H9 (cell line): ENCODE results near the gene CTXND2. TPM values are rescaled to one million over a fixed set of nuclear protein-coding genes. Genes with fewer than 3 reads are reported as not detected.

Experiments used
- DNase-seq: peaks from one replicate; pipeline ENCODE4 v3.0.0-alpha.2; 2017
- H2AFZ ChIP-seq: one replicate; pipeline ENCODE4 v1.6.1; 2013; ENCODE audit warnings: mild to moderate bottlenecking, low read length, control low read depth, moderate library complexity
- H2AK5ac ChIP-seq: 2 replicates; pipeline ENCODE4 v1.6.1; 2013; ENCODE audit warnings: low read length, control low read depth, mixed read lengths; ENCODE audit not compliant: insufficient read length
- H2BK120ac ChIP-seq: one replicate; pipeline ENCODE4 v1.6.1; 2013; ENCODE audit warnings: low read depth, mild to moderate bottlenecking, low read length, control low read depth, inconsistent platforms; ENCODE audit not compliant: poor library complexity, severe bottlenecking
- H2BK12ac ChIP-seq: 2 replicates; pipeline ENCODE4 v1.6.1; 2013; ENCODE audit warnings: low read length, control low read depth, mixed read lengths, low read depth; ENCODE audit not compliant: insufficient read length
- H2BK15ac ChIP-seq: 2 replicates; pipeline ENCODE4 v1.6.1; 2013; ENCODE audit warnings: low read depth, low read length, control low read depth
- H2BK20ac ChIP-seq: one replicate; pipeline ENCODE4 v1.6.1; 2013; ENCODE audit warnings: low read depth, mild to moderate bottlenecking, low read length, control low read depth, inconsistent platforms; ENCODE audit not compliant: poor library complexity, severe bottlenecking
- H2BK5ac ChIP-seq: 2 replicates; pipeline ENCODE4 v1.6.1; 2013; ENCODE audit warnings: low read length, control low read depth, mixed read lengths; ENCODE audit not compliant: insufficient read length
- H3K14ac ChIP-seq: 2 replicates; pipeline ENCODE4 v1.6.1; 2013; ENCODE audit warnings: low read length, control low read depth; ENCODE audit not compliant: insufficient read depth
- H3K18ac ChIP-seq: 2 replicates; pipeline ENCODE4 v1.6.1; 2013; ENCODE audit warnings: low read depth, mild to moderate bottlenecking, mixed read lengths, low read length, control low read depth; ENCODE audit not compliant: insufficient read length
- H3K23ac ChIP-seq: 2 replicates; pipeline ENCODE4 v1.6.1; 2013; ENCODE audit warnings: low read length, control low read depth, mixed read lengths, low read depth; ENCODE audit not compliant: insufficient read length
- H3K23me2 ChIP-seq: 2 replicates; pipeline ENCODE4 v1.6.1; 2013; ENCODE audit warnings: low read depth, mild to moderate bottlenecking, mixed read lengths, low read length, control low read depth; ENCODE audit not compliant: insufficient read length, poor library complexity, severe bottlenecking
- H3K27ac ChIP-seq: 2 replicates; pipeline ENCODE4 v1.5.1; 2013; ENCODE audit warnings: low read length, control low read depth, mixed read lengths, low read depth; ENCODE audit not compliant: insufficient read length
- H3K27me3 ChIP-seq: 2 replicates; pipeline ENCODE4 v1.6.1; 2013; ENCODE audit warnings: low read length, control low read depth, inconsistent platforms; ENCODE audit not compliant: insufficient read depth
- H3K4ac ChIP-seq: 2 replicates; pipeline ENCODE4 v1.6.1; 2013; ENCODE audit warnings: low read depth, mild to moderate bottlenecking, control low read depth, inconsistent platforms, low read length, moderate library complexity
- H3K4me1 ChIP-seq: 2 replicates; pipeline ENCODE4 v1.6.1; 2013; ENCODE audit warnings: low read length, control low read depth, inconsistent platforms; ENCODE audit not compliant: insufficient read depth
- H3K4me2 ChIP-seq: 2 replicates; pipeline ENCODE4 v1.6.1; 2013; ENCODE audit warnings: low read length, control low read depth, mixed read lengths; ENCODE audit not compliant: insufficient read length, insufficient read depth
- H3K56ac ChIP-seq: 2 replicates; pipeline ENCODE4 v1.6.1; 2013; ENCODE audit warnings: low read depth, mild to moderate bottlenecking, mixed read lengths, low read length, control low read depth; ENCODE audit not compliant: insufficient read length
- H3K79me1 ChIP-seq: 2 replicates; pipeline ENCODE4 v1.6.1; 2013; ENCODE audit warnings: low read depth, mild to moderate bottlenecking, moderate library complexity, low read length, control low read depth, inconsistent platforms; ENCODE audit not compliant: insufficient read depth, poor library complexity, severe bottlenecking
- H3K79me2 ChIP-seq: 2 replicates; pipeline ENCODE4 v1.6.1; 2013; ENCODE audit warnings: low read length, control low read depth, inconsistent platforms; ENCODE audit not compliant: insufficient read depth
- H3K9ac ChIP-seq: 2 replicates; pipeline ENCODE4 v1.6.1; 2013; ENCODE audit warnings: low read length, control low read depth, mixed read lengths; ENCODE audit not compliant: insufficient read length; ENCODE audit errors: extremely low read depth
- H3K9me3 ChIP-seq: one replicate; pipeline ENCODE4 v1.6.1; 2013; ENCODE audit warnings: low read depth, low read length, inconsistent platforms; ENCODE audit not compliant: control insufficient read depth
- H3T11ph ChIP-seq: one replicate; pipeline ENCODE4 v1.6.1; 2013; ENCODE audit warnings: mild to moderate bottlenecking, low read length, control low read depth, inconsistent platforms
- H4K20me1 ChIP-seq: one replicate; pipeline ENCODE4 v1.6.1; 2013; ENCODE audit not compliant: control insufficient read depth, insufficient read length, insufficient read depth
- H4K5ac ChIP-seq: 2 replicates; pipeline ENCODE4 v1.6.1; 2013; ENCODE audit warnings: low read depth, mild to moderate bottlenecking, mixed read lengths, low read length, control low read depth; ENCODE audit not compliant: insufficient read length
- H4K8ac ChIP-seq: replicated peaks from 2 replicates; pipeline ENCODE4 v1.6.1; 2013; ENCODE audit warnings: low read length, control low read depth, mixed read lengths, low read depth; ENCODE audit not compliant: insufficient read length
- H4K91ac ChIP-seq: 2 replicates; pipeline ENCODE4 v1.6.1; 2013; ENCODE audit warnings: low read depth, mild to moderate bottlenecking, moderate library complexity, mixed read lengths, low read length, control low read depth; ENCODE audit not compliant: insufficient read length
- H3K27ac Mint-ChIP-seq, 3 experiments: 2 replicates in 2 of 3; 3 replicates in 1 of 3; pipeline ENCODE4 v1.8.0; 2020 to 2021; ENCODE audit warnings: mixed read lengths in 3 of 3, mild to moderate bottlenecking in 1 of 3, moderate library complexity in 1 of 3
- H3K27me3 Mint-ChIP-seq: 2 replicates; pipeline ENCODE4 v1.8.0; 2021; ENCODE audit warnings: low read depth, mild to moderate bottlenecking, moderate library complexity, mixed read lengths
- H3K36me3 Mint-ChIP-seq, 3 experiments: 2 replicates in 2 of 3; 3 replicates in 1 of 3; pipeline ENCODE4 v1.8.0; 2020 to 2021; ENCODE audit warnings: low read depth in 3 of 3, mixed read lengths in 3 of 3; ENCODE audit not compliant: insufficient read depth in 1 of 3
- H3K4me1 Mint-ChIP-seq, 2 experiments: 2 replicates each; pipeline ENCODE4 v1.8.0; 2020; ENCODE audit warnings: mixed read lengths in 2 of 2
- H3K4me3 Mint-ChIP-seq, 2 experiments: 2 replicates in 1 of 2; 3 replicates in 1 of 2; pipeline ENCODE4 v1.8.0; 2020 to 2021; ENCODE audit warnings: mild to moderate bottlenecking in 2 of 2, mixed read lengths in 2 of 2, moderate library complexity in 1 of 2
- H3K9me3 Mint-ChIP-seq, 2 experiments: 2 replicates in 1 of 2; 3 replicates in 1 of 2; pipeline ENCODE4 v1.8.0; 2020; ENCODE audit warnings: mild to moderate bottlenecking in 2 of 2, mixed read lengths in 2 of 2, moderate library complexity in 1 of 2
- CTCF ChIP-seq: fragments of 200-600 bp; sonication (generic); conservative IDR thresholded peaks from 3 replicates; pipeline ENCODE4 v1.8.0; 2021; ENCODE audit warnings: antibody characterized with exemption, mild to moderate bottlenecking
- WGBS: extraction: QIAGEN DNeasy Blood & Tissue Kit; methylation state at CpG from one replicate; pipeline ENCODE4 v1.1.7; 2013; ENCODE audit warnings: missing lambda C conversion rate, low lambda C conversion rate, mixed read lengths; ENCODE audit not compliant: insufficient read length; ENCODE audit errors: extremely low coverage; 5-methylcytosine and 5-hydroxymethylcytosine counted together
- total RNA-seq: library from RNA; stranded (reverse); gene quantifications from 2 replicates; pipeline ENCODE4 v1.2.1, GENCODE V29; 2021

The CTXND2 gene
- total RNA-seq, 1 experiment from 2014 or later = not detected

GRCh38 chr1:150873521-150873920 lies 13.4 kb upstream of the CTXND2 start:
- H2BK12ac ChIP-seq = no peak overlapping the region
- no peaks in the 10 kb centered on the region for H3K23me2 ChIP-seq
- no peak overlapping the region for H2BK5ac ChIP-seq
- no peak overlapping the region for H3K9ac ChIP-seq
- Mint-ChIP-seq H3K4me3 (no peak overlapping the region), H3K9me3 (no peaks in the 10 kb centered on the region), H3K27ac (no peak overlapping the region), H3K4me1 (peaks cover 16 to 17% of the 10 kb centered on the region in 2 experiments), H3K27me3 (no peaks in the 10 kb centered on the region), H3K36me3 (peaks cover 15 to 26% (median 19%) of the 10 kb centered on the region in 3 experiments)
- H4K8ac ChIP-seq = no peak overlapping the region
- no peak overlapping the region for H3K4me2 ChIP-seq
- H3K27ac ChIP-seq = no peak overlapping the region
- no peak overlapping the region for H2BK120ac ChIP-seq
- H3K79me2 ChIP-seq = peaks cover 6% of the 10 kb centered on the region; the same call in 1 of the 2 replicates
- H3K79me1 ChIP-seq = peaks cover 10% of the 10 kb centered on the region
- H4K91ac ChIP-seq = no peak overlapping the region
- no peak overlapping the region for H3T11ph ChIP-seq
- no peak overlapping the region for H4K5ac ChIP-seq
- no peak for TF ChIP-seq CTCF
- no CpG with 5 or more reads among the region's 2 CpGs for WGBS
- no peak overlapping the region for H3K56ac ChIP-seq
- no peak overlapping the region for H2BK20ac ChIP-seq
- H3K4ac ChIP-seq = no peak overlapping the region
- no peak overlapping the region for H2AFZ ChIP-seq
- DNase-seq = no peak
- no peak overlapping the region for H3K14ac ChIP-seq
- H3K27me3 ChIP-seq = no peaks in the 10 kb centered on the region
- no peak overlapping the region for H3K18ac ChIP-seq
- no peak overlapping the region for H2AK5ac ChIP-seq
- no peaks in the 10 kb centered on the region for H4K20me1 ChIP-seq
- no peak overlapping the region for H3K23ac ChIP-seq
- H2BK15ac ChIP-seq = no peak overlapping the region
- H3K4me1 ChIP-seq = no peaks in the 10 kb centered on the region
- H3K9me3 ChIP-seq = no peaks in the 10 kb centered on the region
